Upper lobe of left lung (tissue), 6 donors: ENCODE data around the gene GOLPH3L. TPM values are rescaled to one million over a fixed set of nuclear protein-coding genes. Genes with fewer than 3 reads are reported as not detected.
"Not testable (repeated sequence)": the region's sequence is repeated elsewhere in the genome, so short reads cannot be mapped to it uniquely, and the experiment has no call there.

Experiments
- ATAC-seq, 2 donors: fragments of 200-7000 bp; cut with Tn5 transposase; one replicate each; pipeline ENCODE4 v1.9.1; 2022; ENCODE audit warnings: mild to moderate bottlenecking in 2 of 2, moderate library complexity in 2 of 2; ENCODE audit not compliant: low FRiP score in 2 of 2
- DNase-seq, 2 donors: peaks; one replicate each; pipeline ENCODE4 v3.0.0-alpha.2; 2019 to 2020
- H3K27ac ChIP-seq, 4 donors: fragments of 200-600 bp; sonication (generic); one replicate each; pipeline ENCODE4 v1.5.1; 2016 to 2019
- H3K27me3 ChIP-seq, 4 donors: fragments of 200-600 bp; sonication (generic); one replicate each; pipeline ENCODE4 v1.5.1; 2017 to 2019
- H3K36me3 ChIP-seq, 4 donors: fragments of 200-600 bp; sonication (generic); one replicate each; pipeline ENCODE4 v1.5.1; 2016 to 2019
- H3K4me1 ChIP-seq, 4 donors: fragments of 200-600 bp; sonication (generic); one replicate each; pipeline ENCODE4 v1.5.1; 2018 to 2019
- H3K4me3 ChIP-seq, 4 donors: fragments of 200-600 bp; sonication (generic); one replicate each; pipeline ENCODE4 v1.5.1; 2017 to 2019; ENCODE audit warnings: mild to moderate bottlenecking in 2 of 4, moderate library complexity in 1 of 4
- H3K9me3 ChIP-seq, 4 donors: fragments of 200-600 bp; sonication (generic); one replicate each; pipeline ENCODE4 v1.5.1; 2018 to 2019
- EP300 ChIP-seq, 4 donors: sonication (generic); formaldehyde crosslinking; IDR thresholded peaks; one replicate each; pipeline ENCODE4 v1.5.1; 2017; ENCODE audit warnings: antibody characterized with exemption in 4 of 4, control low read depth in 2 of 4
- POLR2A ChIP-seq, 4 donors: fragments of 450-650 bp; IDR thresholded peaks; one replicate each; pipeline ENCODE4 v1.5.1; 2016 to 2017; ENCODE audit warnings: antibody characterized with exemption in 4 of 4, mild to moderate bottlenecking in 2 of 4
- POLR2AphosphoS5 ChIP-seq, 2 donors: sonication (generic); formaldehyde crosslinking; IDR thresholded peaks; one replicate each; pipeline ENCODE4 v1.5.1; 2017; ENCODE audit warnings: antibody characterized with exemption in 2 of 2
- WGBS, 2 donors: methylation state at CpG; one replicate each; pipeline ENCODE4 v1.1.5; 2017 to 2018; 5-methylcytosine and 5-hydroxymethylcytosine counted together
- total RNA-seq, 6 donors: library from RNA; depleted of rRNA in 4 of 6; stranded (reverse); fragments of >200 nt in 4 of 6; gene quantifications; one replicate each; pipeline versions ENCODE4 v1.1.0 to v1.2.1, GENCODE V29; 2016 to 2021
- TF ChIP-seq, protein P1 (sequence below), 6 experiments: fragments of 450-650 bp in 4 of 6; fragments of 200-600 bp in 2 of 6; sonication (generic) in 2 of 6; IDR thresholded peaks; one replicate each; pipeline ENCODE4 v1.5.1; 2016 to 2019; ENCODE audit warnings: antibody characterized with exemption in 6 of 6
- donor health status: DM: no; HTN: no; CAD: no; lungs with moderate emphysema.
- donor health status: DM: no; HTN: yes; CAD: no; lungs with severe emphysema.

The GOLPH3L gene
- total RNA-seq, 6 donors from 2014 or later: 7.9 to 40.6 (median 23.8) TPM

DNA sequence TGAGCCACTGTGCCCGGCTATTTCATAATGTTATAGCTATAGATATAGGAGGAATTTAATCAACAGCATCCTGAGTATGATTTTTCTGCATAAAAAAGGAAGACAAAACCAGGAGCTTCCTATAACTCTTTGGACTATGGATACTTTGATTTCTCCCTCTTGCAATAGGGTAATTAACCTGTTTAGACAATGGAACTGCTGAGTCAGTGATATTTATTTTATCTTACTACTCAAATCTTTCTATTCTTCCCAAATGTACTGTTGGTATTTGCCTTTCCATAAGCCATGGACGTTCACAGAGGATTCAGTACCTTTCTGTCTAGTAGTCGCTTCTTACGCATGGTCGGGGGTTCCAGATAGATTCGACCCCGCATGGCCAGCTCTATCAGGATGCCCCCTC is 33.6 kb downstream of the GOLPH3L start:
- TF ChIP-seq POLR2A (IDR thresholded peaks at IDR 0.05) (no peak), POLR2AphosphoS5 (IDR thresholded peaks at IDR 0.05) (no peak), EP300 (IDR thresholded peaks at IDR 0.05) (no peak)
- TF ChIP-seq, protein P1, sequence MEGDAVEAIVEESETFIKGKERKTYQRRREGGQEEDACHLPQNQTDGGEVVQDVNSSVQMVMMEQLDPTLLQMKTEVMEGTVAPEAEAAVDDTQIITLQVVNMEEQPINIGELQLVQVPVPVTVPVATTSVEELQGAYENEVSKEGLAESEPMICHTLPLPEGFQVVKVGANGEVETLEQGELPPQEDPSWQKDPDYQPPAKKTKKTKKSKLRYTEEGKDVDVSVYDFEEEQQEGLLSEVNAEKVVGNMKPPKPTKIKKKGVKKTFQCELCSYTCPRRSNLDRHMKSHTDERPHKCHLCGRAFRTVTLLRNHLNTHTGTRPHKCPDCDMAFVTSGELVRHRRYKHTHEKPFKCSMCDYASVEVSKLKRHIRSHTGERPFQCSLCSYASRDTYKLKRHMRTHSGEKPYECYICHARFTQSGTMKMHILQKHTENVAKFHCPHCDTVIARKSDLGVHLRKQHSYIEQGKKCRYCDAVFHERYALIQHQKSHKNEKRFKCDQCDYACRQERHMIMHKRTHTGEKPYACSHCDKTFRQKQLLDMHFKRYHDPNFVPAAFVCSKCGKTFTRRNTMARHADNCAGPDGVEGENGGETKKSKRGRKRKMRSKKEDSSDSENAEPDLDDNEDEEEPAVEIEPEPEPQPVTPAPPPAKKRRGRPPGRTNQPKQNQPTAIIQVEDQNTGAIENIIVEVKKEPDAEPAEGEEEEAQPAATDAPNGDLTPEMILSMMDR (IDR thresholded peaks at IDR 0.05): no peak
- H3K27ac ChIP-seq: no peak overlapping the region
- no peak overlapping the region for H3K4me3 ChIP-seq
- H3K36me3 ChIP-seq: peaks cover 0 to 33% (median 12%) of the 10 kb centered on the region in 4 donors
- no peaks in the 10 kb centered on the region for H3K9me3 ChIP-seq
- no peak for DNase-seq
- peaks cover 0 to 5% (median 2%) of the 10 kb centered on the region in 4 donors for H3K4me1 ChIP-seq
- no peak for ATAC-seq
- WGBS, 2 donors: 81 to 97% methylated on average over 7 of the region's 7 CpGs
- no peaks in the 10 kb centered on the region for H3K27me3 ChIP-seq

DNA sequence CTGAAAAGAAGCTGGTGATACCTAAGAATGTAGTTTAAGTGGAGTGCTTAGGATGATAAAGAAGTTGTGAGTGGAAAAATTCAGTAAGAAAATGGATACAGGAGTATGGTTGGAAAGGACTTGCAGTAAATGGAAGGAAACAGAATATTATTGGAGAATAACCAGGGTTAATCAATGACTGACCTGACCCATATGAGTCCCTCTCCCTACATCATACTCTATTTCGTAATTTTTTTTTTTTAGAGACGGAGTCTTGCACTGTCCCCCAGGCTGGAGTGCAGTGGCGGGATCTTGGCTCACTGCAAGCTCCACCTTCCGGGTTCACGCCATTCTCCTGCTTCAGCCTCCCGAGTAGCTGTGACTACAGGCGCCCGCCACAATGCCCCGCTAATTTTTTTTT is 34.1 kb downstream of the GOLPH3L start:
- no peak overlapping the region for H3K27ac ChIP-seq
- no peak for TF ChIP-seq EP300 (IDR thresholded peaks at IDR 0.05)
- TF ChIP-seq, protein P1 (IDR thresholded peaks at IDR 0.05): no peak
- TF ChIP-seq POLR2A (IDR thresholded peaks at IDR 0.05): no peak
- no peak for TF ChIP-seq POLR2AphosphoS5 (IDR thresholded peaks at IDR 0.05)
- peaks cover 0 to 33% (median 12%) of the 10 kb centered on the region in 4 donors for H3K36me3 ChIP-seq
- H3K27me3 ChIP-seq: no peaks in the 10 kb centered on the region
- 98 to 99% methylated on average over 9 of the region's 9 CpGs for WGBS, 2 donors
- H3K4me3 ChIP-seq: no peak overlapping the region
- H3K9me3 ChIP-seq: no peaks in the 10 kb centered on the region
- DNase-seq: no peak
- no peak for ATAC-seq
- peaks cover 0 to 5% (median 2%) of the 10 kb centered on the region in 4 donors for H3K4me1 ChIP-seq

DNA sequence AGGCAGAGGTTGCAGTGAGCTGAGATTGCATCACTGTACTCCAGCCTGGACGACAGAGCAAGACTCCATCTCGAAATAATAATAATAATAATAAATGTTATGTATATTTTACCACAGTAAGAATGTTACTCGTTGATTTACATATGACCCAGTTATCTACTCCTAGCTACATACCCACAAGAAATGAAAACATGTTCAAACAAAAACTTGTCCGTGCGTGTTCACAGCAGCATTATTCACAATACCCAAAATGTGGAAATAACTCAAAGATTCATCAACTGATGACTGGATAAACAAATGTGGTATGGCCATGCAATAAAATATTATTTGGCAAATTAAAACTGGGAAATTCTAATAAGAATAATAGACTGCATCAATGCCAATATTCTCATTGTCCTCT is 35.8 kb downstream of the GOLPH3L start:
- DNase-seq (no peak), ATAC-seq (no peak)
- Histone ChIP-seq H3K27ac (no peak overlapping the region), H3K4me3 (no peak overlapping the region), H3K9me3 (no peaks in the 10 kb centered on the region), H3K27me3 (no peaks in the 10 kb centered on the region), H3K4me1 (peaks cover 0 to 5% (median 2%) of the 10 kb centered on the region in 4 donors), H3K36me3 (peaks cover 0 to 36% (median 12%) of the 10 kb centered on the region in 4 donors)
- no peak for TF ChIP-seq EP300 (IDR thresholded peaks at IDR 0.05)
- 93 to 97% methylated on average over 5 of the region's 5 CpGs for WGBS, 2 donors

DNA sequence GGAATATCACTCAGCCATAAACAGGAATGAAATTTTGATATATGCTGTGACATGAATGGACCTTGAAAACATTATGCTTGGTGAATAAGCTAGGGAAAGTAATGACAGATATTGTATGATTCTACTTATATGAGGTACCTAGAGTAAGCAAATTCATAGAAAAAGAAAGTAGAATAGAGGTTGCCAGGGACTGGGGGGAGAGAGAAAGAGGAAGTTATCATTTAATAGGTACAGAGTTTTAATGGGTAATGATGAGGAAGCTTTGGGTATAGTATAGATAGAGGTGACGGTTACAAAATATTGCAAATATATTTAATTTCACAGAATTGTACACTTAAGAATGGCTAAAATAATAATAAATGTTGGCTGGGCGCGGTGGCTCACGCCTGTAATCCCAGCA is 36.4 kb downstream of the GOLPH3L start:
- no peaks in the 10 kb centered on the region for H3K9me3 ChIP-seq
- H3K4me1 ChIP-seq: peaks cover 0 to 5% (median 2%) of the 10 kb centered on the region in 4 donors
- no peak for TF ChIP-seq POLR2AphosphoS5 (IDR thresholded peaks at IDR 0.05)
- TF ChIP-seq, protein P1 (IDR thresholded peaks at IDR 0.05): no peak
- TF ChIP-seq EP300 (IDR thresholded peaks at IDR 0.05): no peak
- no peak overlapping the region for H3K27ac ChIP-seq
- peaks cover 0 to 36% (median 12%) of the 10 kb centered on the region in 4 donors for H3K36me3 ChIP-seq
- H3K27me3 ChIP-seq: no peaks in the 10 kb centered on the region
- no peak overlapping the region for H3K4me3 ChIP-seq
- 76 to 96% methylated on average over 4 of the region's 4 CpGs for WGBS, 2 donors
- ATAC-seq (no peak), DNase-seq (no peak)

DNA sequence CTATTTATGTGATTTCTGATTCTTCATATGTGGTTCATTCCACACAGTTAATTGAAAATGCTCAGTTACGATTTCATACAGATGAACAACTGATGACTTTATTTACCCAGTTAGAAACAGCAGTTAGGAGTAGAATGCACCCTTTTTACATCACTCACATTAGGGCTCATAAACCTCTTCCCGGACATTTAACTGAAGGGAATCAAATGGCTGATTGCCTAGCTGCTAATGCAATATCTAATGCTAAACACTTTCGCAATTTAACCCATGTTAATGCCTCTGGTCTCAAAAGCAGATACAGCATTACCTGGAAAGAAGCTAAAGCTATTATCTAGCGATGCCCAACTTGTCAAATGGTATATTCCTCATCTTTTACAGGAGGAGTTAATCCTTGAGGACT is 39.9 kb downstream of the GOLPH3L start:
- not testable (repeated sequence) for DNase-seq, ATAC-seq, H3K4me1 ChIP-seq, H3K9me3 ChIP-seq, H3K27me3 ChIP-seq, H3K4me3 ChIP-seq, H3K27ac ChIP-seq
- H3K36me3 ChIP-seq: peaks cover 0 to 31% (median 10%) of the 10 kb centered on the region in 4 donors
- WGBS, 2 donors: 85% methylated on average over 4 of the region's 4 CpGs

DNA sequence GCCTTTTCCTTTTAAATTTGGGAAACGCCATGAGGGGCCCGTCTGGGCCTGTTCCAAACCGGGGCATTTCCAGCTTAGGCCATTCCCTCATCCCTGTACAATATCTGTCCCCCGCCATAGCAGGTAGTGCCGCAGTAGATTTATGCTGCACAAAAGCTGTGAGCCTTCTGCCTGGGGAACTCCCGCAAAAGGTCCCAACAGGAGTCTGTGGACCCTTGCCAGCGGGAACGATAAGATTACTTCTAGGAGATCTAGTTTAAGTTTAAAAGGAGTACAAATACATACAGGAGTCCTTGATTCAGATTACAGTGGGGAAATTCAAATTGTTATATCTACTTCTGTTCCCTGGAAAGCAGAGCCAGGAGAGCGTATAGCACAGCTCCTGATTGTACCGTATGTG is 42.3 kb downstream of the GOLPH3L start:
- H3K4me3 ChIP-seq: peak overlapping the region in 2 of 4 donors; percentile 4 to 20
- ATAC-seq, H3K9me3 ChIP-seq, H3K4me1 ChIP-seq, H3K27me3 ChIP-seq: not testable (repeated sequence)
- H3K36me3 ChIP-seq: peaks cover 0 to 24% (median under 1%) of the 10 kb centered on the region in 4 donors
- peak in 1 of 2 donors; percentile 56 for DNase-seq
- peak overlapping the region in 1 of 4 donors; percentile 4 for H3K27ac ChIP-seq
- 64 to 81% methylated on average over 10 of the region's 10 CpGs for WGBS, 2 donors
